ENCODE data around the gene BCAS3. TPM values are rescaled to one million over a fixed set of nuclear protein-coding genes. Genes with fewer than 3 reads are reported as not detected.

The BCAS3 gene
- total RNA-seq, 4 donors from 2014 or later, result 41.0 to 81.4 (median 45.6) TPM

DNA sequence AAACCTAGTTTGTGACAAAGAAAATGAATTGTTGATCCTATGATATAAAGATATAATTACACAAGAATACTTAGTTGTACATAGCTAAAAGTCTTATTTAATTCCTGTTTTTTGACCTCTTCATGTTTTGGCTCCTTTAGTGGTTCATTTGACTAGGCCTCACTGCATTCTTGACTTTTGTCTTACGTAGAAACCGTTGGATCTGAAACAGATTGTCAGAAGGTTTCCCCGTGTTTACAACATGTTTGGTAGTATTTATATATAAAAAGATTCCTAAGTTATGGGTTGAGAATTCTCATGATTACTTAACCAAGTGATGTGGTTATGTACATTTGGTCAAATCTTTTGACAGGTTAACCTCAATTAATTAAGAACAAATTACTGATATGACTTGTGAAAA lies 162.8 kb downstream of the BCAS3 start:
- no peak overlapping the region for H3K4me3 ChIP-seq
- no peaks in the 10 kb centered on the region for H3K36me3 ChIP-seq
- DNase-seq (ENCODE audit: low spot score in 2 of 2), result no peak
- TF ChIP-seq POLR2AphosphoS5 (IDR thresholded peaks at IDR 0.05) (no peak), EP300 (IDR thresholded peaks at IDR 0.05) (no peak), POLR2A (IDR thresholded peaks at IDR 0.05) (no peak)
- TF ChIP-seq, protein P1, sequence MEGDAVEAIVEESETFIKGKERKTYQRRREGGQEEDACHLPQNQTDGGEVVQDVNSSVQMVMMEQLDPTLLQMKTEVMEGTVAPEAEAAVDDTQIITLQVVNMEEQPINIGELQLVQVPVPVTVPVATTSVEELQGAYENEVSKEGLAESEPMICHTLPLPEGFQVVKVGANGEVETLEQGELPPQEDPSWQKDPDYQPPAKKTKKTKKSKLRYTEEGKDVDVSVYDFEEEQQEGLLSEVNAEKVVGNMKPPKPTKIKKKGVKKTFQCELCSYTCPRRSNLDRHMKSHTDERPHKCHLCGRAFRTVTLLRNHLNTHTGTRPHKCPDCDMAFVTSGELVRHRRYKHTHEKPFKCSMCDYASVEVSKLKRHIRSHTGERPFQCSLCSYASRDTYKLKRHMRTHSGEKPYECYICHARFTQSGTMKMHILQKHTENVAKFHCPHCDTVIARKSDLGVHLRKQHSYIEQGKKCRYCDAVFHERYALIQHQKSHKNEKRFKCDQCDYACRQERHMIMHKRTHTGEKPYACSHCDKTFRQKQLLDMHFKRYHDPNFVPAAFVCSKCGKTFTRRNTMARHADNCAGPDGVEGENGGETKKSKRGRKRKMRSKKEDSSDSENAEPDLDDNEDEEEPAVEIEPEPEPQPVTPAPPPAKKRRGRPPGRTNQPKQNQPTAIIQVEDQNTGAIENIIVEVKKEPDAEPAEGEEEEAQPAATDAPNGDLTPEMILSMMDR (IDR thresholded peaks at IDR 0.05), result no peak
- 86% methylated on average over 3 of the region's 3 CpGs for WGBS
- no peaks in the 10 kb centered on the region for H3K9me3 ChIP-seq
- H3K27ac ChIP-seq, result no peak overlapping the region
- no peaks in the 10 kb centered on the region for H3K27me3 ChIP-seq
- H3K4me1 ChIP-seq, result no peaks in the 10 kb centered on the region

DNA sequence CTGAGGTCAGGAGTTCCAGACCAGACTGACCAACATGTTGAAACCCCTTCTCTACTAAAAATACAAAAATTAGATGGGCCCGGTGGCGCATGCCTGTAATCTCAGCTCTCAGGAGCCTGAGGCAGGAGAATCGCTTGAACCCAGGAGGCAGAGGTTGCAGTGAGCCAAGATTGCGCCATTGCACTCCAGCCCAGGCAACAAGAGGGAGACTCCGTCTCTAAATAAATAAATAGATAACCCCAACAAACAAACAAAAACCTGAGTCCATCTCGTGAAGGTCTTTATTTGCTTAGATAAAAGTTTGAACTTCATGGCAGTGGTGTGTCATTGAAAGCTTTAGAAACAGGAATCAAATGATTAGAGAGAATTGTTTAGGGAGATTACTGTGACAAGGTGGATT lies 167.4 kb downstream of the BCAS3 start:
- no peaks in the 10 kb centered on the region for H3K4me1 ChIP-seq
- H3K36me3 ChIP-seq, result no peaks in the 10 kb centered on the region
- no peak for DNase-seq (ENCODE audit: low spot score in 2 of 2)
- no peaks in the 10 kb centered on the region for H3K9me3 ChIP-seq
- 78% methylated on average over 6 of the region's 6 CpGs for WGBS
- no peaks in the 10 kb centered on the region for H3K27me3 ChIP-seq
- no peak overlapping the region for H3K27ac ChIP-seq
- TF ChIP-seq EP300 (IDR thresholded peaks at IDR 0.05), result no peak
- TF ChIP-seq POLR2AphosphoS5 (IDR thresholded peaks at IDR 0.05), result no peak
- TF ChIP-seq, protein P1 (IDR thresholded peaks at IDR 0.05), result no peak
- TF ChIP-seq POLR2A (IDR thresholded peaks at IDR 0.05), result no peak
- no peak overlapping the region for H3K4me3 ChIP-seq

DNA sequence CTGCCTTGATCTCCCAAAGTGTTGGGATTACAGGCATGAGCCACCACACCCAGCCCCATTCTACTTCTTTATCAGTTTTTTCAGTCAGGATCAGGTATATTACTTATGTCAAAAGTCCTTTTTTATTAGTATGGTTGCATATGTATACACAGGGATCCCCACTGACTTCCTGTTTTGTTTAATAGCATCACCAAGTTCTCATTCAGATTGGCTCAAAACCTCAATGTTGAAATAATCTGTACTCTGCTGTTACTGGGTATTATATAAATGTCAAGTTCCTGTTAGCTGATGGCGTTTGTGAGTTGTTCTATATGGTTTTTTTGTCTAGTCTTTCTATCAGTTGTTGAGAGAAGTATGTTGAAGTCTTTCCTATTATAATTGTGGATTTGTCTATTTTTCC lies 168.5 kb downstream of the BCAS3 start:
- TF ChIP-seq EP300 (IDR thresholded peaks at IDR 0.05) (no peak), POLR2A (IDR thresholded peaks at IDR 0.05) (no peak), POLR2AphosphoS5 (IDR thresholded peaks at IDR 0.05) (no peak)
- TF ChIP-seq, protein P1 (IDR thresholded peaks at IDR 0.05), result no peak
- Histone ChIP-seq H3K4me3 (no peak overlapping the region), H3K9me3 (no peaks in the 10 kb centered on the region), H3K27ac (no peak overlapping the region), H3K27me3 (no peaks in the 10 kb centered on the region), H3K36me3 (no peaks in the 10 kb centered on the region), H3K4me1 (no peaks in the 10 kb centered on the region)
- WGBS, result 82% methylated on average over 1 of the region's 1 CpG
- DNase-seq (ENCODE audit: low spot score in 2 of 2), result no peak

DNA sequence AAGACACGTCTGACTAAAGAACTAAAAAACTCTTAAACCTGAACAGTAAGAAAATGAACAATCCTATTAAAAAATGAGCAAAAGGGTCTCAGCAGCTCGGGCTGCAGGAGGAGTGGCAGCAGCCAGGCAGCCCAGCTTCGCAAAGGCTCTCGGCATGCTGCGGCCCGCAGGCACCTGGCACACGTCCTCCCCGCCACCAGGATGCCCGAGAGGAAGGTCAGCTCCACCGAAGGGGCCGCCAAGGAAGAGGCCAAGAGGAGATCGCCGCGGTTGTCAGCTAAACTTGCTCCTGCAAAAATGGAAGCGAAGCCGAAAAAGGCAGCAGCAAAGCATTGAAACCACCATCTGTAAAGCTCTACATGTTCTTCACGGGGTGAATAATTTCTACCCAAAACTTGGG lies 173.5 kb downstream of the BCAS3 start:
- Histone ChIP-seq H3K27ac (no peak overlapping the region), H3K4me3 (no peak overlapping the region), H3K4me1 (no peaks in the 10 kb centered on the region), H3K36me3 (no peaks in the 10 kb centered on the region), H3K9me3 (no peaks in the 10 kb centered on the region), H3K27me3 (no peaks in the 10 kb centered on the region)
- WGBS, result 80% methylated on average over 17 of the region's 17 CpGs
- no peak for DNase-seq (ENCODE audit: low spot score in 2 of 2)
- no peak for TF ChIP-seq EP300 (IDR thresholded peaks at IDR 0.05)

DNA sequence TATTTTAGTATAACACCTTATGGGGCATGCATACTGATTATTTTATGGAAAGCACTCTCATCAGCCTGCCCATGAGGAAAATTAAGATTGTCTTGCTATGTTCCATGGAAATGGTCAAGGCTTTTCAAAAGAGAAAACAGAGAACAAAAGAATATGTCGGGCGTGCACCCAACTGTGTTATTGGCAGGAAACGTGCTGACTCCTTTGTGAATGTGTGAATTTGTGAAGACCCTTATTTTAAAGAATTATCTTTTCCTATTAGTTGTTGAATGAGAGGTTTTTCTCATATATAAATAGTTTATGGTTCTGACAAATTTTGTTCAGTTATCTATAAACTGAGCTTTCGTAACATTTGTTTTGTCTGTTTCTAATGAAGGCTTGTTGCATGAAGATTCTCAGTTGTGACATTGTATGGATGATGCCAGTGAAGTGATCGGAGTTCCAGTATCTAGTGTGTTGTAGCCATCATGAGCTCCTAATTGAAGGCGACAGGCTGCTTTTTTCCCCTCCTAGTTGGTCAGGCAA lies 180.0 kb downstream of the BCAS3 start:
- Histone ChIP-seq H3K9me3 (no peaks in the 10 kb centered on the region), H3K27ac (no peak overlapping the region), H3K4me1 (no peaks in the 10 kb centered on the region), H3K27me3 (no peaks in the 10 kb centered on the region), H3K36me3 (no peaks in the 10 kb centered on the region), H3K4me3 (no peak overlapping the region)
- no peak for TF ChIP-seq EP300 (IDR thresholded peaks at IDR 0.05)
- no peak for TF ChIP-seq POLR2AphosphoS5 (IDR thresholded peaks at IDR 0.05)
- no peak for TF ChIP-seq POLR2A (IDR thresholded peaks at IDR 0.05)
- TF ChIP-seq, protein P1 (IDR thresholded peaks at IDR 0.05), result no peak
- WGBS, result 82% methylated on average over 6 of the region's 6 CpGs
- no peak for DNase-seq (ENCODE audit: low spot score in 2 of 2)

DNA sequence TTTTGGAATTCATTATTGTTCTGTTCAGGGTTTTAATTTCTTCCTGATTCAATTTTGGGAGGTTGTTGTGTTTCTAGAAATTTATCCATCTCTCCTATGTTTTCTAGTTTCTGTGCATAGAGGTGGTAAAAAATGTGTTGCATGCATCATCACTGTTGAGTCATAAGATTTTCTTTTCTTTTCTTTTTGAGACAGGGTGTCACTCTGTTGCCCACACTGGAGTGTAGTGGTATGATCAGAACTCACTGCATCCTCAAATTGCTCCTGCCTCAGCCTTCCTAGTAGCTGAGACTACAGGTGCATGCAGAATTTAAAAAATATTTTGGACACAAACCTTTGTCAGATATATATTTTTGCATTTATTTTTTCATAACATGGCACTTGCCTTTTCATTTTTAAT lies 184.8 kb downstream of the BCAS3 start:
- Histone ChIP-seq H3K4me1 (no peaks in the 10 kb centered on the region), H3K36me3 (no peaks in the 10 kb centered on the region), H3K27me3 (no peaks in the 10 kb centered on the region), H3K27ac (no peak overlapping the region), H3K4me3 (no peak overlapping the region), H3K9me3 (no peaks in the 10 kb centered on the region)
- no peak for DNase-seq (ENCODE audit: low spot score in 2 of 2)
- TF ChIP-seq, protein P1 (IDR thresholded peaks at IDR 0.05), result no peak
- TF ChIP-seq POLR2AphosphoS5 (IDR thresholded peaks at IDR 0.05) (no peak), POLR2A (IDR thresholded peaks at IDR 0.05) (no peak), EP300 (IDR thresholded peaks at IDR 0.05) (no peak)
